Astrocyte (in vitro differentiated cells and primary cell): ENCODE data around the gene MORN5.

Source experiments
- EZH2 ChIP-seq: IDR thresholded peaks from 2 replicates; pipeline ENCODE4 v1.6.1; 2012; ENCODE audit warnings: mild to moderate bottlenecking, low read length, inconsistent platforms; ENCODE audit not compliant: insufficient read depth
- TF ChIP-seq, protein P1 (sequence below): IDR thresholded peaks from 2 replicates; pipeline ENCODE4 v1.5.1; 2011; ENCODE audit warnings: low read depth, mild to moderate bottlenecking, inconsistent platforms, low read length, moderate library complexity; ENCODE audit not compliant: insufficient read depth

DNA sequence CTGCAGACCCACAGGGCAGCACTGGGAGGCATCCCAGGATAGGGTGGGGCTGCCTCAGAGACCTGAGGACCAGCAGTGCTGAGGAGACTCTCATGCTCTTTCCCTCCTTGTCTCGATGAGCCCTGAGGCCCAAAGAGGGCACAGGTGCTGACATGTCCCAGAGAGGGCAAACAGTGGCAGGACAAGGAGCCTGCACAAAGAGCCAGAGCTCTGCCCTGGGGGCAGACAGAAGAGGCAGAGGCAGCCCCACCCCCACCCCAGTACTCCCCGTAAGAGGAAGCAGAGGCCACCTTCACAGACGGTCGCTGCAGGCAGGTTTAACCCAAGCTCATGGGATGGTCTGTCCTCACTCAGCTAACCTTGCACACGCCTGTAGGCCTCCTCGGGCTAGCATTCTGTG is 37.2 kb upstream of the MORN5 start:
- TF ChIP-seq, protein P1, sequence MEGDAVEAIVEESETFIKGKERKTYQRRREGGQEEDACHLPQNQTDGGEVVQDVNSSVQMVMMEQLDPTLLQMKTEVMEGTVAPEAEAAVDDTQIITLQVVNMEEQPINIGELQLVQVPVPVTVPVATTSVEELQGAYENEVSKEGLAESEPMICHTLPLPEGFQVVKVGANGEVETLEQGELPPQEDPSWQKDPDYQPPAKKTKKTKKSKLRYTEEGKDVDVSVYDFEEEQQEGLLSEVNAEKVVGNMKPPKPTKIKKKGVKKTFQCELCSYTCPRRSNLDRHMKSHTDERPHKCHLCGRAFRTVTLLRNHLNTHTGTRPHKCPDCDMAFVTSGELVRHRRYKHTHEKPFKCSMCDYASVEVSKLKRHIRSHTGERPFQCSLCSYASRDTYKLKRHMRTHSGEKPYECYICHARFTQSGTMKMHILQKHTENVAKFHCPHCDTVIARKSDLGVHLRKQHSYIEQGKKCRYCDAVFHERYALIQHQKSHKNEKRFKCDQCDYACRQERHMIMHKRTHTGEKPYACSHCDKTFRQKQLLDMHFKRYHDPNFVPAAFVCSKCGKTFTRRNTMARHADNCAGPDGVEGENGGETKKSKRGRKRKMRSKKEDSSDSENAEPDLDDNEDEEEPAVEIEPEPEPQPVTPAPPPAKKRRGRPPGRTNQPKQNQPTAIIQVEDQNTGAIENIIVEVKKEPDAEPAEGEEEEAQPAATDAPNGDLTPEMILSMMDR = no peak
- TF ChIP-seq EZH2 = no peak
